NCI-H146 (cell line): Measurements from ENCODE around the gene PAGR1.
"Not testable (repeated sequence)": the region's sequence is repeated elsewhere in the genome, so short reads cannot be mapped to it uniquely, and the experiment has no call there.

Experiments used
- DNase-seq: peaks from one replicate; lab custom pipeline; 2025; lab: John Stamatoyannopoulos, UW

PAGR1 gene

DNA sequence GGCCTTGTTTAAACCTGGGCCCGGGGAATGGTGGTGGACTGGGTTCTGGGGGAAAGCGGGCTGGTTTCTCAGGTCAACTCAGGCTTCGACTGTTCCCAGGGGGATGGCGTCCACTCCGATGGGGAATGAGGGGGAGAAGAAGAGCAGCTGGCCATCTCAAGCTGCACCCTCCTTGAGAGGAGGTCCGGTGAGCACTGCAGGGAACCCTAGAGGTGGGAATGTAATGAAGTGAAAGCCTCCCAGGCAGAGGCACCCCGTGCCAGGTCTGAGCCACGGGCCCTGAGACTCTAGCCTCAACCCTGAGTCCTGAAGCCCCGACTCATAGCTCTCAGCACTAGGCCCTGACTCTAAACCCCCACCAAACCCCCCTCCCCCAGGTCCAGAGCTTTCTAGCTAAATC is 48.3 kb downstream of the PAGR1 start:
- DNase-seq: no peak

DNA sequence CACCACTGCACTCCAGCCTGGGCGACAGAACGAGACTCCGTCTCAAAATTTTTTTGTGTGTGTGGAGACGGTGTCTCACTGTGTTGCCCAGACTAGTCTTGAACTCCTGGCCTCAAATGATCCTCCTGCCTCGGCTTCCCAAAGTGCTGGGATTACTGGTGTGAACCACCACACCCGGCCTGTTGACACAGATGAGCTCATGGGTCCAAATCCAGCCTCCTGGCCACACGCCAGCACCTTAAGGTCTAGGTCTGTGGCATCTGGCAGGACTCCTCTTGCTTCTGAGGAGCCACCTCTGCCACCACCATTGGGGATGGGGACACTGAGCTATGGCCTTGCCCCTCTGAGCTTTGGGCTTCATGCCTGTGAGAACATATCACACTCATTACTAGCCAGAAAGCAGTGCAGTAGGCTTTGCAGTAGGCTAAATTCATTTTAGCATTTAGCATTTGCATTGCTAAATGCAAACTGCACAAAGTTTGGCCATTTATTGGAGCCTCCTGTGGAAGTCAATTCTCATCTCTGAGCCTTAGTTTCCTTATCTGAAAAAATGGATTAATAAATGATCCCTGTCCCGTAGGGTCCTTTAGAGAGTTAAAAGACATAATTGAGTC is 52.6 kb downstream of the PAGR1 start:
- DNase-seq: no peak

- not testable (repeated sequence) for DNase-seq
These were observed 53.1 kb downstream of the PAGR1 start for GRCh38 chr16:29869067-29869466.
